HG02943 (cell line): ENCODE results near the gene SEMA3C.

Source experiments
- ATAC-seq: cut with Tn5 transposase; IDR thresholded peaks from one replicate; pipeline ENCODE4 v1.9.1; 2021; ENCODE audit warnings: mild to moderate bottlenecking, low read depth, moderate library complexity; ENCODE audit not compliant: unreplicated experiment

SEMA3C gene

DNA sequence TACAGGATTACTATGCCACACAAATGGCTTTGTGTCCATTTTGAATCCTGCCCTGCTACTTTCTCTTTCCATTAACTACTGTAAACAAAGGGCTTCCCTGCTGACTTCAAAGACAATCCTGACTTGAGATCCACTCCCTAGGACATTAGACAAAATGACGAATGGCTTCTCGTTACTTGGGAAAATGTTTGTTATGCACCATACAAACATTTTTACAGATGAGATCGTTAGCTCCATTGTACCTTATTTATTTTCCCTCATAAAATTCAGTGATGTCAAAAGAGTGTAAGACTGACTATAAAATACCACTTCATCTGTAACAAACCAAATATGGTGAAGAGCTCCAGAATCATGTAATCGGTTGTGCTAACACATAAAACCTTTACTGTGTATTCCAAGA is 158.6 kb downstream of the SEMA3C start:
- no peak for ATAC-seq

DNA sequence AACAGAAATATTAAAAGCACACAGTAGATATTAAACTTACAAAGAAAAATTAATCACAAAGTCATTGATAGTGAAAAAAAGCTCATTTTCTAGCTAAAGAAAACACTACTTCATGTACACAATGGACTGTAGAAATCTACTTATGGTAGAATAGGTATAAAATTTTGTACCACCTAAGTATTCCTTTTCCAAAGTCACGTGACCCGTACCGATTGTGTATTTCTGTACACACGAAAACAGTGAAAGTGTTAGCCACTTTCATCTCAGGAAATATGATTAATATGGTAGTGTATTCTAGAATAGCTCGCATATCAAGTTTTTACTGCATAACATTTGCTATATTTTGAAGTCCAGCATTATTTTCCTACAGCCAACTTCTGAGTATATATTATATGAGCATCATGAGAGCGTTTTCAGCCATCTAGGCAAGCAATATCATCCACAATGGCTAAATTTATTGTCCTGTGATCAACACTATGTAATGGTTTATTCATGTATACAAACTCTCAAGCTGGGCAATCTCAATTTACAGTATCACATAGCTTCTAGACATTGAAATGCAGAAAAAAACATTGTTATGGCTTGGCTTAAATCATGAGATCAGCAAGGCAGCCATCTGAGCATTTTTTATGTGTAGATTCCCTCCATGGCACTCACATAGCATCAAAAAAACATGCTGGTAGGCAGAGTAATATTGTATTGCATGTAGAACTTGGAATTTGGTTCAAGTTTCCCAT is 165.7 kb downstream of the SEMA3C start:
- no peak for ATAC-seq

DNA sequence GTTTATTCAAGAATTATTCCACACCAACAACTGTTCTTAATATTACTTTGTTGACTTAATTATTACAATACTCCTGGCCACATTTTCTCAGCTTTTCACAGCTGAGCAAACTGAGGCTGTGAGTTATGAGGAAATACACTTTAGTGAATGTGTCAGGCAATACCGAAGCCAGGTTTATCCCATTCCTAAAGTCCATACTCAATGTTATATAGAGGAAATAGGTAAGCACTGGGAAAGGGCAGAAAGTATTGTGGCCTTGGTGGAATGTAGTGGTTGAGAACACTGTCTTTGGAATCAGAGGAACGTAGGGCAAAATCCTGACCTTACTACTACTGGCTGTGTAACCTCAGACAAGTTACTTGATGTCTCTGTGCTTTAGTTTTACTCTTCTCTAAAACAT is 169.6 kb downstream of the SEMA3C start:
- ATAC-seq: no peak

DNA sequence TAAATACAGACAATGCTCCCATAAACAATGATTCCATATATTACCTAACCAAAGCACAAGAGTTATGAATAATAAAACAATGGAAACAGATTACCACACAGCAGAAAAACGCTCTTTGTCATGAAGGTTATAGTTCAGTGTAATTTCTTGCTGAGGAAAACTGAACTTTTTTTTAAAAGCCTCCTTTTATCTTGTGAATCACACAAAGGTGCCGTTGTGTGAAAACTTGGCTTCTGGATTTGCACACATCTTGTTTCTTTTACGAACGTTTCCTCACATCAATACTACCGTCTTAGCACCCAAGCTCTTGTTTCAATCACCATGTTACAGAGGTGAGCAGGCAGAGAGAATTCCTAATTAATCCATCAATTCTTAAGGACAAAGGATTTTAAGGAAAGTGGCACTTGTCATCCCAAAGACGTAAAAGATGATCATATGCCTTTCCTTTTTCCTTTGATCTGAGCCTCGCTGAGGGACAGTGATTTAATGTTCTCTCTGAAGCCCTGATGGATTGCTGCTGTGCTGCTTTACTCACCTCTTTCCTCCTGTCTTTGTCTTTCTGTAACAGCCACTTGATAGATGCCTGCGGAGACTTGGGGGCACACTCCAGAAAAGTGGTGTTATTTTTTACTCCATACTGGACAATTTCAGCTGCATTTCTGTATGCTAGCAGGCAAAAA is 170.3 kb downstream of the SEMA3C start:
- ATAC-seq: no peak

DNA sequence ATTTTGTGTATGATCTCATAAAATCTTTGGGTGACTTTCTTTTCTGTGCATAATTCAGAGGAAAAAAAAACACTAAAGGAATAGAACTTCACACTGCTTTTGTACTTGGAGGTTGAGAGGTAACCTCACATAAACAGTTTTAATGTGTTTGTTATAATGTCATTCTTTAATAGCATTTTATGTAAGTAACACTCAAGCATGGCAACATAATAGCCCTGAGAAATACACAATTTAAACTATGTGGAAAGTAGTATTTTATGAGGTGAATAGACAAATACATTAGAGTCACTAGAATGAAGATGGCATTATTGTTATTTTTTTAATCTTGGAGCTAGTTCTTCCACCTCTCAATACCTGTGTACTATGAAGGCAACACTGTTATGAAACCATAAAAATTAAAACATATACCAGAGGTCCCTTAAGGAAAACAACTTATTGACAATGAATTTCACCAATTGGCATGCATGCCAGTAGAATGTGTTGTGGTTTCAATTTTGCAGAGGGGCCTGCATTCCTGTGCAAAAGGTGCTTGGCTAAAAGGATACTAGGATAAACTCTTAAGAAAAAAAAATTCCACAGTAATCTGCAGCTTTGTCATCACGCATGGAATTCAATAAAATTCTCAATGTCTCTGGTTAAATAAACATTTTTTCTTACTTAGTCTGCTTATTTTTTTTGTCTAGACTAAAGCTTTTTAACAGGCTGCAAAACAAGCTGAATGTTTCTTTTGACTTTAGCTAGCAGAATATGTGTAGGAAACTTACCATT is 177.9 kb downstream of the SEMA3C start:
- no peak for ATAC-seq

DNA sequence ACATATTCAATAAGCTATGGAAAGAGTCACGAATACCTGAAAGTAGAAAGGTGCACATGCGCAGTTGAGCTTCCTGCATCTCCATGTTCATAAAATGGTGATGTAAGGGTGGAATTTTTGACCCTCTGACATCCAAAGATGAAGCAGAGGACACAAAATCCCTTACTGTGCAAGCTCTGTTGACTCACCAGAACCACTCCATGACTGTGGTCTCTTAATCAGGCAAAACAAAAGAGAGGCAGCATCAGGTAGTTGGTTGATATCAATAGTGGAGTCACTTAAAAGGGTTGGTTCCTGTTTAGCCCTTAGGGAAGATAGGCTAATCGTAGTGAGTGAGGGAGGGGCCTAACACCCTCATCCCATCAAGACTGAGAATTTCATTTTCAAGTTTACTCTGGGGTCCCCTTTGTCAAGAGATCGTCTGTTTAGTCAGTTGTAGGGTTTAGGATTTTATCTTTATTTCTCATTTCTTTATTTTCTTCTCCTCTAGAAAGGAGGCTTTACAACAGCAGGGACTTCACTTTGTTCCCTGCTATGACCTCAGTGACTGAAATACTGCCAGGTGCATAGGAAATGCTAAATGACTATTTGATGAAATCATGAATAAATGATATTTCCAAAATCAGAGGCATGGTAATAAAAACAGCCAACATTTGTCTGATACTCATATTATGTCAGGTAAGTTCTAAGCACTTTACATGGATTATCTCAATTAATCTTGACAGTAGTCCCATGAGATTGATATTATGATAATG is 182.3 kb downstream of the SEMA3C start:
- ATAC-seq: no peak

DNA sequence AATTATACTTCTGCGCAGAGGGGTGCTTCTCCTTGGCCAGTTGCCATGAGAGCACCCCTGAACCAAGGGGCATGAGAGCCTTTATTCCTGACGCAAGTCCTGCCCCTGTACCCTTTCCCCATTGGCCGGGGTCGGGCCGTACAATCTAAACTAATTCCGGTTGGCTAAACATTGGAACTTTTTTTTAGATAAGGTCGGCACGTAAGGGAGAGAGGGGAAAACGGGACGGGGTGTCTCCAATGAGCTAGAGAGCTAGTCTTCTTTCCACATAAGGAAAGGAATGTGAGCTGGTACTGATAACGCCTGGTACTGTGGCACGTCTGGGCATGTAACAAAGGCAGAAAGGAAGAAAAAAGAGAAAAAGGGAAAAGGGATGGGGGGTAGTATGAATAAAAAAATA is 183.5 kb downstream of the SEMA3C start:
- ATAC-seq: no peak

DNA sequence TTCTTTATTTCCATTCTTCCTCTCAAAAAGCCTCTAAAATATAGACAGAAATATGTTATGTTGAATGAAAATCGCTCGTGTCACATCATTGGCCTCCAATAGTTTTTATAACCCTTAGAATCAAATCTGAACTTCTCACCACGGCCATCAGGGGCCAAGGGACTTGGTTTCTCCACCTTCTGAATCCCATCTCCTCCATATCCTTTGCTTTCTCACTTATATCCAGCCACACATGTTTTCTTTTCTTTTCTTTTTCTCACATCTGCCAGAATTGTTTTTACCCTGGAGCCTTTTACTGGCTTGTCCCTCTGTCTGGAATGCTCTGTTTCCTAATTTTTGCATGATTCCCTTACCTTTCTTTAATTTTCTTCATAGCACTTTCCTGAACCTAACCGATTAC is 184.8 kb downstream of the SEMA3C start:
- no peak for ATAC-seq

DNA sequence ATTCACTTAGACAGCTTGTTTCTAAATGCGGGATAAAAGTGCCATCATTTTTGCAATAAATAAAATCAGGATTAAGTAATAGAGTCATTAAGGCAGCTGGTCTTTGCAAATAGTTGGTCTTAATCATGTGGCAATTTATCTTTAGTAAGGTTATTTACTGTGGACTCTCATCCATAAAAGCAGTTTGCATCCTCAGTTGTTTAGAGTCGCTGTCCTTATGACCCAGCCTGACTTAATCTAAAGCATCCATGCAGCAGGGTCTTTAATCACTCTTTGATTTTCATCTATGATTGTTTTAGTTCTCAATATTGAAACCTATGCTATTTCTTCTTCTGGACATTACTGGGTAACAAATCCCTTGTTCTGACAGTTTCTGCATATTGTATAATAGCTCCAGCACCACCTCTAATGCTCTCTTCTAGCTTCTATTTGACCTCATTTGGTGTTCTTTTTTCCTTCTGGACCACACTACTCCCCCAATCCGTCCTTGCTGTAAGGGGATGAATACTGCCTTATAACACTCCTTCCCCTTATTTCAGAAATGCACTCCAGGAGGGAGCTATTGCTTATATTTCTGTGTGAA is 185.4 kb downstream of the SEMA3C start:
- no peak for ATAC-seq

DNA sequence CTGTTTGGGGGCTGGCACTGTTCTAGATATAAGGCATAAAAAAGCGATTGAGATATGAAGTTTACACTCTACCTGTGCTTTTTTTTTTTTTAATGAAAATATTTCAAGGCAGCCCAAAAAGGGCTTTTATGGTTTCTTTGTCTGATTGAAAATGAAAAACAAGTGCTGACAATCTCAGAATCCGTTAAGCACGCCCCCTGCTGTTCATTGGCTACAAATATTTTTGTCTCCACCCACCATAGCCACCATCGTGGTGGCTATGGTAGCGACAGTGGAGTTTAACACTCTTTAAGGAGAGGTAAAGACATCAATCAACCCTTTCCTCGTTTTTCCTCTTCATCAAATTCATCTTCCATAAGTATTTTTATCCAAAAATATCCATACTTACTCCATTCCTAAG is 186.2 kb downstream of the SEMA3C start:
- ATAC-seq: no peak

DNA sequence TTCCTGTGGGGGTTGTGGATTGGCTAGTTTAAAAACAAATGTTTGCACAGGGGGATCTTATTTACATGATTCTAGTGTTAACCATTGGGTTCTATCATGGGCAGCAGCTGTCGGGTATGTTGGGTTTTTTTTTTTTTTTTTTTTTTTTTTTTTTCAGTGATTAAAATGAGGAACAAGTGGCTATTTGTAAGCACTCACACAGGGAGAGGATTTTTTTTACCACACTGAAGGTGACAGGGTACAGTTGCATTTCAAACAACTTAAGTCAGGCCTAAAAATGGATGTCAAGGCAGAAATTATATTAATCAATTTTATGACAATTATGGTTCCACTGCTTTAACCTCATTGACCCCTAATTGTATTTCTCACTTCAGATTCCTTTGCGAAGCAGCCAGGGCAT is 187.6 kb downstream of the SEMA3C start:
- ATAC-seq: no peak

DNA sequence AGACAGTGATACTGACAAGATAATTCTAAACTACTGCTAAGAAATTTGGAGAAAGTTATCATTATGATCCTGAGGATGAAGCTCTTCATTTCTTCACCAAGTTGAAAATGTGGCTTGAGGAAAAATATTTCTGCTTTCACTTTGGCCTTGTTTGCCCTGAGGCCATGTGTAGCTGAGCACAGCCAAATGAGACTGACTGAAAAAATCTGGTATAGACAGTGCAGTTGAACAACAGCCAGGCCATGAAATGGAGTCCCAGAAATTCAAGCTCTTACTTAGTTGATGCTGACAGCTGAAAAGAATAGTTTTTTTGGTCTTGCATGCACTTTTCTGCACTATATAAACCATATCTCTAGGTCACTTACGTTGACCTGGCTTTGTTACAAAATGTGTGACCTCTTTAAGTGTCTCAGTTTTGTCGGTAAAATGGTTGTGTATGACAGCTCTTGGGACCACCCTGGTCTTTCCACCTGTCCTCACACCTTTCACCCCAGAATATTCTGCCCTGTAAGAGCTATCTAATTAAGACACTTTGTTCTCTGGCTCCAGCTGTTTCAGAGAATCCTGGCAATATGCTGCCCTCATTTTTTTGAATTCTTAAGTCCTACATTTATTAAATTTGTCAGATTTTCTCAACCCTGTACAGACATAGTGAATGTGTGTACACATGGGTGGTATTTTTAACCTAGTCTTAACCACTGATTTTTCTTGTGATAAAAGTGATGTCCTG is 189.1 kb downstream of the SEMA3C start:
- ATAC-seq: no peak

DNA sequence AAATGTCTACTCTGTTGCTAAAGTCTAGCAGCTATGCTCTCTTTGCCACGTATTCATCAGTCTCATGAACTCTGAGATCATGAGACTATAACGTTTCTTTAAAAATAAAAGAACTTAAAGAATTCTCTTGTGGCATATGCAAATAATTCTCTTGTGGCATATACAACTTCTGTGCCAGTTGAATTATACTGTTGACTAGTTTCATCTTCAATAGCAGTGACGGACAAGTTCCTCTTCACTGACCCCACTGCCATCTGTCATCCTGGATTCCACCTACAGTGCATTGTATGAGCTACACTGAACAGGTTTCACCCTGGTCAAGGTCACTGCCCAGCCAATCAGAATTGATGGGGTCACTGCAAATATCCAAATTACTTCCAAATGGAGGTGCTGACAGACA is 192.2 kb downstream of the SEMA3C start:
- no peak for ATAC-seq

DNA sequence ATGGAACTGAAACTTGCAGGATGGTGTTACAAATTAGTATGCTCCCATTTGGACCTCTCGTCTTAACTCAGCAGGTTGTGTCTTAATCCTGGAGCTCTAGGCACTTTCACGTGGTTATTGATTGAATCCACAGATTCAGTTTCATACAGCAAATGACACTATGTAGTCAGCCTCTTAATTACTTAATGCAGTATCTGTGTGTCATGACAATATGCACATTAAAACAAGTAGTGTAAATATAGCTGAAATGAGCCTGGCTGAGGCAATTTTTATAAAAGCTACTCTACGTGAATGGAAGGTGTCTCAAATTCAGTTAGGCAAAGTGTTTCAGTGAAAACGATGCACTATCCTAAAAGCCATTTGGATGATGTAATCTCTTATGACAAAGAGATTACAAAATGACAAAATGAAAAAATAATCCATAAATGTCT is 193.7 kb downstream of the SEMA3C start:
- no peak for ATAC-seq

DNA sequence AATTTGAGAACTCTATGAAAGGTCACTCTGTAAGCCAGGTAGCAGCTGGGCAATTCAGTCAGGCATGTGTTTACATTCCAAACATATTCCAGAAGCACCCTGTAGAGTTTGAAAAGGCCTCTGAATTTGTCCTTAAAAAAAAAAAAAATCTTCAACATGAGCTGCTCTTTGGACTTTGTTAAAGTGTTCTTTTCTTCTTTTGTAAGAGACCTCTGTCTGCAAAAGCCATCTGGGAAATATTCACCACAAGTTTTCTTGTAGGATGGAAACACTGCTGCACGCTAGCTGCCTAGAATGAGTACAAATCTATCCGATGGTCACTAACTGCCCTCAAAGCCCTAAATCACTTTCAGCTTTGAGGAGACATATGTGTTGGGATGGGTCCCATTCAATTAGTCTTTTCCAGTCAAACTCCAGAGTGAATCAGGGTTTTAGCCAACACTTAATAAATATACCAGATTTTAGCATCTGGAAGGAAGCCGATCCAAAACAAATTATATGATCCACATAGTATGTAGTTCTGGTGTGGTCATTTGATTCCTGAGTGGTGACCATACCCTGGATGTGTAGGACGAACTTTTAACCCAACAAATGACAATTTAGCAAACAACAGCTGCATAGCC is 194.5 kb downstream of the SEMA3C start:
- no peak for ATAC-seq

DNA sequence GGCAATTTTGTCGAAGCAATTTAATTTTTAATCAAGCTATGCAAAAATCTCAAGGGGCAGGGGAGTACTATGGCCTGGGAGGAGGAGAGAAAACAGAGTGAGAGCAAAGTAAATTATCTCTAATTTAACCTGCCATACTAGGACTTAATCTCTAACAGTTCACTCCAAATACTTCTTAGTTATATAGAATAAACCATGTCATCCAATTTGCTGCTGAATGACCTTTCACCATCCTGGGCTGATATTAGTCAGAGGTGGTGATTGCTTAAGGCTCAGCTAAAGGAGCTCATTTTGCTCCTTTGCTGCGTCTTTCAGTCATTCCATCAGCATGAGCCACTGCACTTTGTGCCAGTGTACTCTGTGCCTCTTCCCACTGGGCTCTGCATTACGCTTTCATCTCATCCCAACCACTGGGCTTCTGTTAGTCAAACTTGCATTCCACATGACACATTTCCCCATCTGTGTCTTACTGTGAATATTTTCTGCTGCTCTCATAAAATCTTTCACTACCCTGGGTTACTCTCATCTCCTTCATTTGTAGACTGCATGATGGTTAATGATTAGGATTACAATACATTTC is 196.1 kb downstream of the SEMA3C start:
- ATAC-seq: no peak

DNA sequence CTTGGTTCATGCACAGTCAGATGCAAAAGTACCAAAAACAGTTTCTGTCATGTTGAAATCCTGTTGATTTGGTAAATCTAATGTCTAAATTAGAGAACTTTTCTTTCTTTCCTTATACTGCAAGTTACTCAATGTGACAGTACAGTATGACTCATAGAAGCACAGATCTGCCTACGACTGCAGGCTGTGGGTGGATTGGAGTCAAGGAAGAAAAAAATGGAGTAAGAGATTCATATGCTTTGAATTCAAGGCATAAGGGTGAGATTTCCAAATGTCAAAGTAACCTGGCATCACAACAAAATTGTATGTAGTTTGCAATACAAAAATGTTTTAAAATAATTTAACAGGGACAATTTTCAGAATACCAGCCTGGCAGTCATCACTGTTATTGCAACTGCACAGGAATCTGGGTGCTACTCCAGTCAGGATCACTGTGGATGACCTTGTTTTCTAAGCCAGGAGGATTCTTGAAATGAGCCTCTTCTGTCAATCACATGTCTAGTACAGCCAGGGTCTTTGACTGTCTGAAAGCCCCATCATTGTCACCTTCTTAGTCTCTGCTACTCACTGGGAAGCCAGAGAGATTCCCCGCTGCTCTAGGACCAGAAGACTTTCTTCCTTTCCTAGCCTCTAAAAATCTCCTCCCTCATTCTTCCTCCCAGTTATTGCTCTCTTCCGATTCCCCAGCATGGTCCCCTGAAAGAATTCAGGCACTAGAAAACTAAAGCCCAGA is 196.8 kb downstream of the SEMA3C start:
- no peak for ATAC-seq

DNA sequence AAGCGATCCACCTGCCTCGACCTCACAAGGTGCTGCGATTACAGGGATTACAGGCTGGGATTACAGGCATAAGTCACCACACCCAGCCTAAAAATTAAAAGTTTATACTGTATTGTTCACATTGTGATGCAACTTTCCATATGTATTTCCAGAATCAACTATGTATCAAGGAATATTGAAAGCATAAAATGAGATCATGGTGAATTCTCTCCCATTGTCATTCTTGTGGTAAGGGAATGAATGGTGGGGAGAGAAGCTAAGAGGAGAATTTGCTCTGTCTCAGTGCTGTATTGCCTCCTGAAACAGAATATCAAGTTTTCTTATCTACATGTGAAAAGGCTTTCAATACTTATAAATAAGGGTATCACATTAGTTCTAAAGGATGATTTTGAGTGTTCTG is 198.7 kb downstream of the SEMA3C start:
- ATAC-seq: no peak
